Measurements from ENCODE around the gene SASH1. TPM values are rescaled to one million over a fixed set of nuclear protein-coding genes. Genes with fewer than 3 reads are reported as not detected.

Gene SASH1
- total RNA-seq, 1 experiment from 2014 or later: 6.6 TPM

GRCh38 chr6:148328876-148329555 is 13.6 kb upstream of the SASH1 start:
- Histone ChIP-seq H3K4me3 (ENCODE audit: low read depth in 2 of 2, low read length in 2 of 2) (no peak overlapping the region), H3K27ac (ENCODE audit: low read length) (no peak overlapping the region), H3K36me3 (ENCODE audit: control insufficient read depth, insufficient read depth, low read length) (no peaks in the 10 kb centered on the region), H3K27me3 (ENCODE audit: control insufficient read depth, insufficient read depth, low read length) (no peaks in the 10 kb centered on the region), H3K4me1 (ENCODE audit: control insufficient read depth, insufficient read depth, low read length) (no peaks in the 10 kb centered on the region), H3K9me3 (ENCODE audit: control insufficient read depth, insufficient read depth, low read depth, low read length) (no peaks in the 10 kb centered on the region)
- DNase-seq (ENCODE audit: low read depth, low spot score): no peak
- ChIA-PET POLR2A (no interaction called here), CTCF (no interaction called here)
- intact Hi-C loops (cut with micrococcal nuclease; ENCODE audit: unreplicated experiment) (no loop called here), in situ Hi-C loops (cut with HindIII; ENCODE audit: low pct_unique_long_range_greater_than_20kb, low sequenced_read_pairs) (no loop called here)
- ATAC-seq: no peak
- TF ChIP-seq SIN3A (IDR thresholded peaks at IDR 0.05; ENCODE audit: borderline replicate concordance, insufficient read depth, low read depth, low read length) (no peak), CTCF (IDR thresholded peaks at IDR 0.05) (no peak), TCF7L2 (IDR thresholded peaks at IDR 0.05; ENCODE audit: low read depth, low read length) (no peak), POLR2AphosphoS5 (IDR thresholded peaks at IDR 0.05; ENCODE audit: low read depth, low read length) (no peak), REST (IDR thresholded peaks at IDR 0.05; ENCODE audit: insufficient read depth in 1 of 2, low read depth in 2 of 2, low read length in 1 of 2) (no peak)
- BruUV-seq (replicated peaks): no TSS peak

GRCh38 chr6:148329596-148330381 is 12.8 kb upstream of the SASH1 start:
- no peaks in the 10 kb centered on the region for H3K36me3 ChIP-seq (ENCODE audit: control insufficient read depth, insufficient read depth, low read length)
- DNase-seq (ENCODE audit: low read depth, low spot score): no peak
- TF ChIP-seq REST (IDR thresholded peaks at IDR 0.05; ENCODE audit: insufficient read depth in 1 of 2, low read depth in 2 of 2, low read length in 1 of 2): no peak
- in situ Hi-C loops (cut with HindIII; ENCODE audit: low pct_unique_long_range_greater_than_20kb, low sequenced_read_pairs) (no loop called here), intact Hi-C loops (cut with micrococcal nuclease; ENCODE audit: unreplicated experiment) (no loop called here)
- no peak overlapping the region for H3K4me3 ChIP-seq (ENCODE audit: low read depth in 2 of 2, low read length in 2 of 2)
- no peaks in the 10 kb centered on the region for H3K27me3 ChIP-seq (ENCODE audit: control insufficient read depth, insufficient read depth, low read length)
- ChIA-PET POLR2A (no interaction called here), CTCF (no interaction called here)
- H3K9me3 ChIP-seq (ENCODE audit: control insufficient read depth, insufficient read depth, low read depth, low read length): no peaks in the 10 kb centered on the region
- H3K27ac ChIP-seq (ENCODE audit: low read length): no peak overlapping the region
- ATAC-seq: no peak
- no peaks in the 10 kb centered on the region for H3K4me1 ChIP-seq (ENCODE audit: control insufficient read depth, insufficient read depth, low read length)
- BruUV-seq (replicated peaks): no TSS peak
